Measurements from ENCODE around the gene SERPINE2.

DNA sequence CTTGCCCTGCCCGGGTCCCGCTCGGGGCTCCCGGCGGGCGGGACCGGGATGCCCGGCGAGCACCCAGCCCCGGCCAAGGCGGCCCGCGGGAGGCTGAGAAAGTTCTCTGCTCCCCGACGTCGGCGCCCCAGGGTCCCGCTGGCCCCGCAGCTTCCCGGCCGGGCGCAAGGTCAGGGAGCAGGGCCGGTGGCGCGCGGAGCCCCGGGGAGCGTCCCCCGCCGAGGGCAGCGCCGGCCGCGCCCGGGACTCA, 331 bp downstream of the SERPINE2 start:
- TF ChIP-seq EZH2 (IDR thresholded peaks at IDR 0.05; ENCODE audit: insufficient read depth, poor library complexity, severe bottlenecking) (no peak), EZH2phosphoT487 (IDR thresholded peaks at IDR 0.05; ENCODE audit: insufficient read depth, low read depth) (no peak)

Measured in GM23248 (cell line).